Choroid plexus epithelial cell (primary cell): ENCODE data around the gene ZNF423.

Experiments used
- DNase-seq: peaks from one replicate; pipeline ENCODE4 v3.0.0-alpha.2; 2010; ENCODE audit warnings: low read depth
- H3K4me3 ChIP-seq: 2 replicates; pipeline ENCODE4 v1.5.1; 2011; ENCODE audit warnings: low read depth, mild to moderate bottlenecking, control low read depth, low read length, moderate library complexity
- TF ChIP-seq, protein P1 (sequence below): conservative IDR thresholded peaks from 2 replicates; pipeline ENCODE4 v1.5.1; 2011; ENCODE audit warnings: low read depth, mild to moderate bottlenecking, control low read depth, inconsistent platforms, low read length, moderate library complexity

Gene ZNF423

DNA sequence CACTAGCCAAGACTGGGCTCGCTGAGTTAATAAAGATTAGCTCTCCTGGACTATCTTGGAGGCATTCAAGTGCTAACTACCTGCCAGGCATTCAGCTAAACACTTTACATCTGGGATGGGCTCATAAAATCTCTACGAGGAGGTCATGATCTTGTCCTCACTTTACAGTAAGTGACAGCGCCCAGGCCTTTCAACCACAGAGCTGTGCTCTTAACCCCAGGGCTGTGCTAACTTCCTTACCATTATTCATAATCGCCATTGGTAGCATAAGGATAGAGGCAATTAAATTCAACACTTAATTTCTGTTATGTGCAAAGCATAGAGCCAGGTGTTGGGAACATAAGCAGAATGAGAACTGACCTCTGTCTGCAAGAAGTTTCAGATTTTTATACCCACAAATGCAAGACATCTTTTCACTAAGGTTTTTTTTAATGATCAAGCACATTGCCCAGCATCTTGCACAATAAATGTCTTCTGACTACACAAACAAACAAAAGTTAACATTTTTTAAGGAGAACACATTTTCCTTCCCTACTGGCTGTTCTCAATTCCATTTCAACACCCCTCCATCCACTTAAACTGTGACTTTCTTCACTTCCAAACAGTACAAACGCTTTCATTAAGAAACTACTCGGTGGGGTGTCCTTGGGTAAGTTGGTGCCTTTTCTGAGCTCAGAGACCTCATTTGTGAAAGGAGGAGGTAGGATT, 310.0 kb downstream of the ZNF423 start:
- DNase-seq, result peak; percentile 8

DNA sequence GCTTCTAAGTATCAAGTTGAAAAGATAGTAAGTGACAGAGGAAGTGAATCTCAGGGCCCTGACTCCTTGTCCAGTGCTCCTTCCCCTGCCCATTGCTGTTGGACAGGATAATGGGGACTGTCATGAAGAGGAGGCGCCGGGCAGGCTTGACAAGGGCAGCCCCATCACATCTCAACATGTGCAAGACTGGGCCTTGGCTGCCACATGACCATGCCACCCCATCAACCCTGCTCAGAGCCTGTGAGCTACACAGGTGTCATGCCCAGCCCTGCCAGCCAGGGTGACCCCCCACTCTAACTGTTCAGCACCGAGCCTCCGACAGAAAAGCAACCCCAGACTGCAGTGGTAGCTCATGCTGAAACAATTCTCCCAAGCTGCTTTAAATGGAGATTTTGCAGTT, 310.7 kb downstream of the ZNF423 start:
- no peak for DNase-seq
- H3K4me3 ChIP-seq, result no peak overlapping the region
- TF ChIP-seq, protein P1, sequence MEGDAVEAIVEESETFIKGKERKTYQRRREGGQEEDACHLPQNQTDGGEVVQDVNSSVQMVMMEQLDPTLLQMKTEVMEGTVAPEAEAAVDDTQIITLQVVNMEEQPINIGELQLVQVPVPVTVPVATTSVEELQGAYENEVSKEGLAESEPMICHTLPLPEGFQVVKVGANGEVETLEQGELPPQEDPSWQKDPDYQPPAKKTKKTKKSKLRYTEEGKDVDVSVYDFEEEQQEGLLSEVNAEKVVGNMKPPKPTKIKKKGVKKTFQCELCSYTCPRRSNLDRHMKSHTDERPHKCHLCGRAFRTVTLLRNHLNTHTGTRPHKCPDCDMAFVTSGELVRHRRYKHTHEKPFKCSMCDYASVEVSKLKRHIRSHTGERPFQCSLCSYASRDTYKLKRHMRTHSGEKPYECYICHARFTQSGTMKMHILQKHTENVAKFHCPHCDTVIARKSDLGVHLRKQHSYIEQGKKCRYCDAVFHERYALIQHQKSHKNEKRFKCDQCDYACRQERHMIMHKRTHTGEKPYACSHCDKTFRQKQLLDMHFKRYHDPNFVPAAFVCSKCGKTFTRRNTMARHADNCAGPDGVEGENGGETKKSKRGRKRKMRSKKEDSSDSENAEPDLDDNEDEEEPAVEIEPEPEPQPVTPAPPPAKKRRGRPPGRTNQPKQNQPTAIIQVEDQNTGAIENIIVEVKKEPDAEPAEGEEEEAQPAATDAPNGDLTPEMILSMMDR, result no peak

More for the DNA sequence above, 310.0 kb downstream of the ZNF423 start:
- no peak overlapping the region for H3K4me3 ChIP-seq
- TF ChIP-seq, protein P1, result no peak

DNA sequence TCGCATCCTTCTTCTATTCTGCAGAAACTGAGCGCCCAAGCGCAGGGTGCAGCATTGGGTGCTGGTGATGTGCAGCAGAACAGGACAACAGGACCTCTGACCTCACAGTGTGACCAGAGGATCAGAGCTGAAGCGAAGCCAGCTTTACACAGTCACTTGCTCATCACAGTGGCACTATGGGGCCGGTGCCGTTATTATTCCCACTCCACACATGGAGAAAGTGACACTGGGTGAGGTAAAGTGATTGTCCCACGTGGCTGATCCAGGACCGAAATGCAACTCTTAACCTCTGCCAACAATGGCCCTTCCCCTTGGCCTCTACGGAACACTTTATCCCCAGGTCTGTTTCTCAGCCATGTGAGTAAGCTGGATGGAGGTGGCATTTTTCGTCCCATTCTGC, 311.1 kb downstream of the ZNF423 start:
- no peak overlapping the region for H3K4me3 ChIP-seq
- TF ChIP-seq, protein P1, result no peak
- DNase-seq, result no peak

DNA sequence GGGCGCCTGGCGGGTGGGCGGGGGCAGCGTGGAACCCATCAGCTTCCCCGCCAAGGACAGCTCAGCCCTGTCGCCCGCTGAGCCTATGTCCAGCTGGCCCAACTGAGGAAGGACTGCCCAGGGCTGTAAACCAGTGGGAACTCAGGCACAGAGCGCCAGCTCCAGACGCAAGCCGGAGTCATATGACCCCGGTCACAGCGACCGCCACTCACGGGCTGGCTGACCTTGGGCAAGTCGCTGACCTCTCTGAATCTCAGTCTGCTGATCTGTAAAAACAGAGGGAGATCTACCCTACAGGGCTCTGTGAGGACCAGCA, 312.3 kb downstream of the ZNF423 start:
- DNase-seq, result no peak
- H3K4me3 ChIP-seq, result no peak overlapping the region
- TF ChIP-seq, protein P1, result no peak

DNA sequence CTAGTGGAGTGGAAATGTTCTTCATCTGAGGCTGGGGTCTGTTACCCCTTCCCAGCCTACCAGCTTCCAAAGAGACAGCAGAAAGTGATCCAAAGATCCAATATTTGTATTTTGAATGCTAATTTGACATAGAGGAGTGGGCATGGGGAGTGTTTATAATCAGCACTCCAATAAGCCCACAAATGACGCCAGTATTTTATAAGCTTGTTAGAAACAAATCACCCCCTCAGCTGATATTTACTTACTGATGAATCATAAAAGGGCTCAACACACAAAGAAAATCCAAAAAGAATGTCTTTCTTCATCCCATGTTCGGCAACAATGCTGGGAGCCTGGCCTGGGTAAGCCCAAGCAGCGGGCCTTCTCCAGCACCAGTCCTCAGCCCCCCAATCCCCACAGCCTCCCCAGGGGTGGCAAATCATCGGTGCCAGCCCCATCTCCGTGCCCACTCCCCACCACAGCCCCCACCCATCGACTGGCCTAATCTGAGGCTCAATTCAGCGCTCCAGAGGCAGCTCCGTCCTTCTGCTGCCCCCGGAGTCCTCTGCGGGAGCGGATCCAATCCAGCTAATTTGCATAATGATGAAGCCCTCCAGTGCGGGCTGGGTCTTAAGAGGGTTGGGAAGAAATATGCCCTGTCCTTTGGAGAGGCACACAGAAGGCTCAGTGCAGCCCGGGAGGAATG, 312.8 kb downstream of the ZNF423 start:
- TF ChIP-seq, protein P1, result no peak
- H3K4me3 ChIP-seq, result no peak overlapping the region
- DNase-seq, result no peak

DNA sequence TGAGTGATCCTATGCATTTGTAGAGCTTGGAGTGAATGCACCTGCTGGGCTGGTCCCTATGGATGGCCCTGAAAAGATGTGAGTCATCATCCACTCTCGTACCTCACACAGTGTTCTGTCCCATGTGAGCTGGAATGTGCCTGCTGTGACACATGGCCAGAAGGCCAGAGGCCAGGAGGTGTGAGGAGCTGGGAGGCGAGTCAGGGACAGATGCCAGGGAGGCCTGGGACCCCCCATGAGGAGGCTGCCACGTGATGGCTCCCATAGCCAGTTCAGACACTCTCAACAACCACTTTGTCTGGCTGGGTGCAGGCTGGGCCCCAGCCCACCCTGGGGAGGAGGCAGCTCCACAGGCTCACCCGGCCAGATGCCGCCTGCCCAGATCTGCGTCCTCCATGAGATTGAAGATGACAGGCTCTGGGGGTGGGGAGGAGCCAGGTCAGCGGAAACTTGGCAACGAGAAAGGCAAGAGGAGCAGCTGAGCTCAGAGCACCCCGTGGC, 313.5 kb downstream of the ZNF423 start:
- H3K4me3 ChIP-seq, result no peak overlapping the region
- DNase-seq, result peak; percentile 9
- TF ChIP-seq, protein P1, result no peak
